ENCODE data around the gene LYPLA2. TPM values are rescaled to one million over a fixed set of nuclear protein-coding genes. Genes with fewer than 3 reads are reported as not detected.

LYPLA2 gene
- total RNA-seq, 1 experiment from 2014 or later = 78.0 TPM

DNA sequence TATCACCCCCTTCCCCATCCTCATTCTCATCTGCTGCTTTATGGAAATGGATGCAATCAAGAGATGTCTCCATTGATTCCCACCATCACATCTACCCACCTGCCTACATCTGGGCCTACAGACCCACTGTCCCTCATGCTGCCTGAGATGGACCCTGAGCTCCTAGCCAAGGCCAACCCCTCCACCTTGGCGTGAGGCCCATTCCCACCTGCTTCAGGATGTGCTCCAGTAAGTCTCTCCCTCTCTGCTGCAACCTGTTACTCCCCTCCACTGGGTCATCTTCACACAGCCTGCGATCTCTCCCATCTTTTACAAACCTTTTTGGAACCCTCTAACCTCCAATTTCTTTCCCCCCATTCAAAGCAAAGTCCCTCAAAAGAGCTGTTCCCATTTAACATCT is 14.1 kb downstream of the LYPLA2 start:
- ATAC-seq (no peak), DNase-seq (ENCODE audit: low read depth, low spot score) (no peak)
- Histone ChIP-seq H3K4me3 (replicated peaks in 1 of 2; ENCODE audit: low read depth in 1 of 2, low read length in 2 of 2) (no peak overlapping the region), H3K27ac (ENCODE audit: low read depth, low read length) (no peak overlapping the region), H3K9ac (ENCODE audit: low read length) (no peak overlapping the region), H3K79me2 (ENCODE audit: insufficient read depth, low read length) (0 out of 2 replicates have a peak, but pooled peaks cover under 1% of the 10 kb centered on the region), H3K36me3 (ENCODE audit: control insufficient read depth in 1 of 2, insufficient read depth in 2 of 2, low read length in 2 of 2) (0 out of 4 replicates have a peak, but pooled peaks cover 0 to 2% of the 10 kb centered on the region in 2 experiments), H3K9me2 (ENCODE audit: insufficient read depth) (no peaks in the 10 kb centered on the region), H3K27me3 (ENCODE audit: insufficient read depth, low read length) (no peaks in the 10 kb centered on the region), H3K9me3 (ENCODE audit: control insufficient read depth in 1 of 2, insufficient read depth in 1 of 2, low read depth in 1 of 2, low read length in 2 of 2) (no peaks in the 10 kb centered on the region), H2AFZ (ENCODE audit: low read depth, low read length, poor library complexity, severe bottlenecking) (no peak overlapping the region), H3K4me1 (ENCODE audit: control insufficient read depth in 1 of 2, insufficient read depth in 2 of 2, low read length in 2 of 2) (peaks cover 10 to 13% of the 10 kb centered on the region in 2 experiments; a peak in 2 of 4 replicates), H3K4me2 (ENCODE audit: low read length) (no peak overlapping the region), H4K20me1 (ENCODE audit: insufficient read depth) (no peaks in the 10 kb centered on the region)
- ChIA-PET POLR2A (no interaction called here), CTCF (no interaction called here), RAD21 (ENCODE audit: low non-redundant PET in 1 of 2, low total read pairs in 2 of 2, uncharacterized antibody in 2 of 2, unreplicated experiment in 2 of 2) (no interaction called here)
- BruUV-seq (replicated peaks) = no TSS peak
- intact Hi-C loops (cut with micrococcal nuclease) = no loop called here
- TF ChIP-seq, protein P1, sequence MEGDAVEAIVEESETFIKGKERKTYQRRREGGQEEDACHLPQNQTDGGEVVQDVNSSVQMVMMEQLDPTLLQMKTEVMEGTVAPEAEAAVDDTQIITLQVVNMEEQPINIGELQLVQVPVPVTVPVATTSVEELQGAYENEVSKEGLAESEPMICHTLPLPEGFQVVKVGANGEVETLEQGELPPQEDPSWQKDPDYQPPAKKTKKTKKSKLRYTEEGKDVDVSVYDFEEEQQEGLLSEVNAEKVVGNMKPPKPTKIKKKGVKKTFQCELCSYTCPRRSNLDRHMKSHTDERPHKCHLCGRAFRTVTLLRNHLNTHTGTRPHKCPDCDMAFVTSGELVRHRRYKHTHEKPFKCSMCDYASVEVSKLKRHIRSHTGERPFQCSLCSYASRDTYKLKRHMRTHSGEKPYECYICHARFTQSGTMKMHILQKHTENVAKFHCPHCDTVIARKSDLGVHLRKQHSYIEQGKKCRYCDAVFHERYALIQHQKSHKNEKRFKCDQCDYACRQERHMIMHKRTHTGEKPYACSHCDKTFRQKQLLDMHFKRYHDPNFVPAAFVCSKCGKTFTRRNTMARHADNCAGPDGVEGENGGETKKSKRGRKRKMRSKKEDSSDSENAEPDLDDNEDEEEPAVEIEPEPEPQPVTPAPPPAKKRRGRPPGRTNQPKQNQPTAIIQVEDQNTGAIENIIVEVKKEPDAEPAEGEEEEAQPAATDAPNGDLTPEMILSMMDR (IDR thresholded peaks at IDR 0.05 in 2 of 3, conservative IDR thresholded peaks at IDR 0.05 in 1 of 3; ENCODE audit: borderline replicate concordance in 1 of 3, insufficient read depth in 1 of 3, low read depth in 2 of 3, low read length in 2 of 3) = no peak
- TF ChIP-seq FOSL1 (IDR thresholded peaks at IDR 0.05; ENCODE audit: low read depth) = no peak
- TF ChIP-seq, protein P2, sequence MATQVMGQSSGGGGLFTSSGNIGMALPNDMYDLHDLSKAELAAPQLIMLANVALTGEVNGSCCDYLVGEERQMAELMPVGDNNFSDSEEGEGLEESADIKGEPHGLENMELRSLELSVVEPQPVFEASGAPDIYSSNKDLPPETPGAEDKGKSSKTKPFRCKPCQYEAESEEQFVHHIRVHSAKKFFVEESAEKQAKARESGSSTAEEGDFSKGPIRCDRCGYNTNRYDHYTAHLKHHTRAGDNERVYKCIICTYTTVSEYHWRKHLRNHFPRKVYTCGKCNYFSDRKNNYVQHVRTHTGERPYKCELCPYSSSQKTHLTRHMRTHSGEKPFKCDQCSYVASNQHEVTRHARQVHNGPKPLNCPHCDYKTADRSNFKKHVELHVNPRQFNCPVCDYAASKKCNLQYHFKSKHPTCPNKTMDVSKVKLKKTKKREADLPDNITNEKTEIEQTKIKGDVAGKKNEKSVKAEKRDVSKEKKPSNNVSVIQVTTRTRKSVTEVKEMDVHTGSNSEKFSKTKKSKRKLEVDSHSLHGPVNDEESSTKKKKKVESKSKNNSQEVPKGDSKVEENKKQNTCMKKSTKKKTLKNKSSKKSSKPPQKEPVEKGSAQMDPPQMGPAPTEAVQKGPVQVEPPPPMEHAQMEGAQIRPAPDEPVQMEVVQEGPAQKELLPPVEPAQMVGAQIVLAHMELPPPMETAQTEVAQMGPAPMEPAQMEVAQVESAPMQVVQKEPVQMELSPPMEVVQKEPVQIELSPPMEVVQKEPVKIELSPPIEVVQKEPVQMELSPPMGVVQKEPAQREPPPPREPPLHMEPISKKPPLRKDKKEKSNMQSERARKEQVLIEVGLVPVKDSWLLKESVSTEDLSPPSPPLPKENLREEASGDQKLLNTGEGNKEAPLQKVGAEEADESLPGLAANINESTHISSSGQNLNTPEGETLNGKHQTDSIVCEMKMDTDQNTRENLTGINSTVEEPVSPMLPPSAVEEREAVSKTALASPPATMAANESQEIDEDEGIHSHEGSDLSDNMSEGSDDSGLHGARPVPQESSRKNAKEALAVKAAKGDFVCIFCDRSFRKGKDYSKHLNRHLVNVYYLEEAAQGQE (IDR thresholded peaks at IDR 0.05; ENCODE audit: low read depth) = no peak
- no peak for TF ChIP-seq MAX (IDR thresholded peaks at IDR 0.05)
- TF ChIP-seq POLR2AphosphoS5 (IDR thresholded peaks at IDR 0.05; ENCODE audit: low read depth, low read length) = no peak
- TF ChIP-seq ZFX (IDR thresholded peaks at IDR 0.05) = no peak
- no peak for TF ChIP-seq ATF3 (IDR thresholded peaks at IDR 0.05)
- no peak for TF ChIP-seq YY1 (IDR thresholded peaks at IDR 0.05; ENCODE audit: extremely low read depth, insufficient replicate concordance, low read depth, low read length)
- TF ChIP-seq CBX3 (IDR thresholded peaks at IDR 0.05; ENCODE audit: low read depth) = no peak
- TF ChIP-seq RAD21 (IDR thresholded peaks at IDR 0.05; ENCODE audit: low read depth) = no peak
- no peak for TF ChIP-seq ZNF274 (IDR thresholded peaks at IDR 0.05; ENCODE audit: low read depth, low read length)
